Ascending aorta (tissue), 2 donors: Measurements from ENCODE around the gene CYP4A22. TPM values are rescaled to one million over a fixed set of nuclear protein-coding genes. Genes with fewer than 3 reads are reported as not detected.

Experiments
- DNase-seq, 2 donors: peaks; one replicate each; pipeline ENCODE4 v3.0.0-alpha.2; 2019; ENCODE audit warnings: low spot score in 2 of 2
- H3K27ac ChIP-seq, 2 donors: fragments of 200-600 bp; sonication (generic); one replicate each; pipeline ENCODE4 v1.5.1; 2016 to 2017; ENCODE audit warnings: mild to moderate bottlenecking in 1 of 2
- H3K27me3 ChIP-seq: fragments of 200-600 bp; sonication (generic); one replicate; pipeline ENCODE4 v1.5.1; 2017
- H3K36me3 ChIP-seq, 2 donors: fragments of 200-600 bp; sonication (generic); one replicate each; pipeline ENCODE4 v1.5.1; 2016
- H3K4me1 ChIP-seq, 2 donors: fragments of 200-600 bp; sonication (generic); one replicate each; pipeline ENCODE4 v1.5.1; 2016 to 2017; ENCODE audit warnings: mild to moderate bottlenecking in 1 of 2
- H3K4me3 ChIP-seq, 2 donors: fragments of 200-600 bp; sonication (generic); one replicate each; pipeline ENCODE4 v1.5.1; 2016 to 2017; ENCODE audit warnings: mild to moderate bottlenecking in 1 of 2
- H3K9me3 ChIP-seq, 2 donors: fragments of 200-600 bp; sonication (generic); one replicate each; pipeline ENCODE4 v1.5.1; 2016
- intact Hi-C: fragments of 100-400 bp; cut with DNase I; formaldehyde crosslinking; loops from one replicate; pipeline ENCODE4 v1.15.1; 2023
- total RNA-seq: library from RNA; depleted of rRNA; stranded (reverse); fragments of >200 nt; gene quantifications from one replicate; pipeline ENCODE4 v1.1.0, GENCODE V29; 2016
- TF ChIP-seq, protein P1 (sequence below), 3 experiments: fragments of 200-600 bp in 2 of 3; fragments of 450-650 bp in 1 of 3; sonication (generic) in 2 of 3; IDR thresholded peaks; one replicate each; pipeline ENCODE4 v1.5.1; 2016 to 2019; ENCODE audit warnings: antibody characterized with exemption in 3 of 3, mild to moderate bottlenecking in 1 of 3, moderate library complexity in 1 of 3

CYP4A22 gene
- total RNA-seq, 1 donor from 2014 or later, result not detected

DNA sequence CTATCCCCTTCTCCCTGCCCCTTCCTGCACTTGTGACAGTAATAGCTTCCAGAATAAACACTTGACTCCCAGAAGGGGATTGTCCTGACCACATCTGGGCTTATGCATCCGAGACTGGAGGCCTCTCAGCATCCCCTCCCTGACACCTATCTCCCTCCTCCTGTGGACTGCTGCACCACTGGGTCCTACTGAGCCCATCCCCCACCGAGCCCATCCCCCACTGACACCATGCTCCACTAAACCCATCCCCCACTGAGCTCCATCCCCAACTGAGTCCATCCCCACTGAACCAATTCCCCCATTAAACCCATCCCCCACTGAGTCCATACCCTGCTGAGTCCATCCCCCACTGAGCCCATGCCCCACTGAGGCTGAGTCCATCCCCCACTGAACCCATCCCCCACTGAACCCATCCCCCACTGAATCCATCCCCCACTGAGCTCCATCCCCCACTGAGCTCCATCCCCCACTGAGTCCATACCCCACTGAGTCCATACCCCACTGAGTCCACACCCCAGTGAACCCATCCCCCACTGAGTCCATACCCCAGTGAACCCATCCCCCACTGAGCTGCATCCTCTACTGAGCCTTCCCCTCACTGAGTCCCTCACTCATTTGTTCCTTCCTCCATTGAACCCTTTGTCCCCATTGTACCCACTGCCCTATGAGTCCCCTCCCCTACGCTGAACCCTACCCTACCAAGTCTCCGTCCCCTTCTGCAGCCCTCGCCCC, 47.0 kb downstream of the CYP4A22 start:
- H3K36me3 ChIP-seq, result no peaks in the 10 kb centered on the region
- peaks cover 0 to 12% of the 10 kb centered on the region in 2 donors for H3K4me1 ChIP-seq
- H3K27ac ChIP-seq, result no peak overlapping the region
- no peaks in the 10 kb centered on the region for H3K9me3 ChIP-seq
- H3K4me3 ChIP-seq, result no peak overlapping the region
- TF ChIP-seq, protein P1, sequence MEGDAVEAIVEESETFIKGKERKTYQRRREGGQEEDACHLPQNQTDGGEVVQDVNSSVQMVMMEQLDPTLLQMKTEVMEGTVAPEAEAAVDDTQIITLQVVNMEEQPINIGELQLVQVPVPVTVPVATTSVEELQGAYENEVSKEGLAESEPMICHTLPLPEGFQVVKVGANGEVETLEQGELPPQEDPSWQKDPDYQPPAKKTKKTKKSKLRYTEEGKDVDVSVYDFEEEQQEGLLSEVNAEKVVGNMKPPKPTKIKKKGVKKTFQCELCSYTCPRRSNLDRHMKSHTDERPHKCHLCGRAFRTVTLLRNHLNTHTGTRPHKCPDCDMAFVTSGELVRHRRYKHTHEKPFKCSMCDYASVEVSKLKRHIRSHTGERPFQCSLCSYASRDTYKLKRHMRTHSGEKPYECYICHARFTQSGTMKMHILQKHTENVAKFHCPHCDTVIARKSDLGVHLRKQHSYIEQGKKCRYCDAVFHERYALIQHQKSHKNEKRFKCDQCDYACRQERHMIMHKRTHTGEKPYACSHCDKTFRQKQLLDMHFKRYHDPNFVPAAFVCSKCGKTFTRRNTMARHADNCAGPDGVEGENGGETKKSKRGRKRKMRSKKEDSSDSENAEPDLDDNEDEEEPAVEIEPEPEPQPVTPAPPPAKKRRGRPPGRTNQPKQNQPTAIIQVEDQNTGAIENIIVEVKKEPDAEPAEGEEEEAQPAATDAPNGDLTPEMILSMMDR (IDR thresholded peaks at IDR 0.05), result no peak
- no peak for DNase-seq
- no peaks in the 10 kb centered on the region for H3K27me3 ChIP-seq
- intact Hi-C loops, result loop anchor here (5.0 kb wide), 1 partner anchor 538 kb away; no protein-coding TSS in a partner anchor

DNA sequence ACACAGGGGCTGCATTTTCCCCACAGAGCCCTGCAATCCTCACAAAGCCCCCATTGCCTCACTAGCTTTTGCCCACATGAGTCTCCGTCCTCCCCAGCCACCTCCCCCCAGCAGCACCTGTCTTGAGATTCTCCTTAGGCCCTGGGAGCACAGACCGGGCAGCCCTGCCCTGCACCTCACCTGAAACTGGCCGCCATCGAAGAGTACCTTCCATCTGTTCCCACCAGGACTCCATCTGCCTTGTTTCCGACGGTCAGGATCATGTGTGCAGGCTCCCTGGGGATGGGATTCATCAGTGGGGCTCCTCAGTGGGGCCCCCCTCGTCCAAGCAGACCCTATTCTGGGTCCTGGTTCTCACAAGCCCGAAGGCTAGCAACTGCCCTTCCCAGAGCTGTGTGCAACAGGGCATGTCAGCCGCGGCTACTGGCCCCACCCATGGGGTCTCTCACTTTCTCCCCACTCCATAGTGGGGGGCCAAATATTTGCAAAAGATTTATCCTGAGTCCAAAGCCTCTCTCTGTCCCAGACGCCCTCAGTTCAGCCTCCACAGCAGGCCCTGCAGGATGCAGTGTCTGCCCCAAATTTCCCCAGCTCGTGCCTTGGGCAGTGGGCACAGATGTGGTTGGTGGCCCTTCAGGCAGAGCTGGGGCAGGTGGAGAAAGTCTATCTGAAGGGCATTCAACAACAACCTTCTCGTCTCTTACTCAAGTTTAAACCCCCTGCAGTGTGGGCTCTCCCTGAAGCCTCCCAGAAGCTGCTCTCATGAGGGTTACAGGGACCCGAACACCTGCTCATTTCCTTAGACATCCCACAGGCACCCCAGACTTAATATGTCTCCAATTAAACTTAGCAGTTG, 47.8 kb downstream of the CYP4A22 start:
- TF ChIP-seq, protein P1 (IDR thresholded peaks at IDR 0.05), result no peak
- DNase-seq, result no peak
- Histone ChIP-seq H3K36me3 (no peaks in the 10 kb centered on the region), H3K27me3 (no peaks in the 10 kb centered on the region), H3K4me1 (peaks cover 0 to 10% of the 10 kb centered on the region in 2 donors), H3K27ac (no peak overlapping the region), H3K9me3 (no peaks in the 10 kb centered on the region), H3K4me3 (no peak overlapping the region)
- intact Hi-C loops, result loop anchor here (5.0 kb wide), 1 partner anchor 537 kb away; no protein-coding TSS in a partner anchor

DNA sequence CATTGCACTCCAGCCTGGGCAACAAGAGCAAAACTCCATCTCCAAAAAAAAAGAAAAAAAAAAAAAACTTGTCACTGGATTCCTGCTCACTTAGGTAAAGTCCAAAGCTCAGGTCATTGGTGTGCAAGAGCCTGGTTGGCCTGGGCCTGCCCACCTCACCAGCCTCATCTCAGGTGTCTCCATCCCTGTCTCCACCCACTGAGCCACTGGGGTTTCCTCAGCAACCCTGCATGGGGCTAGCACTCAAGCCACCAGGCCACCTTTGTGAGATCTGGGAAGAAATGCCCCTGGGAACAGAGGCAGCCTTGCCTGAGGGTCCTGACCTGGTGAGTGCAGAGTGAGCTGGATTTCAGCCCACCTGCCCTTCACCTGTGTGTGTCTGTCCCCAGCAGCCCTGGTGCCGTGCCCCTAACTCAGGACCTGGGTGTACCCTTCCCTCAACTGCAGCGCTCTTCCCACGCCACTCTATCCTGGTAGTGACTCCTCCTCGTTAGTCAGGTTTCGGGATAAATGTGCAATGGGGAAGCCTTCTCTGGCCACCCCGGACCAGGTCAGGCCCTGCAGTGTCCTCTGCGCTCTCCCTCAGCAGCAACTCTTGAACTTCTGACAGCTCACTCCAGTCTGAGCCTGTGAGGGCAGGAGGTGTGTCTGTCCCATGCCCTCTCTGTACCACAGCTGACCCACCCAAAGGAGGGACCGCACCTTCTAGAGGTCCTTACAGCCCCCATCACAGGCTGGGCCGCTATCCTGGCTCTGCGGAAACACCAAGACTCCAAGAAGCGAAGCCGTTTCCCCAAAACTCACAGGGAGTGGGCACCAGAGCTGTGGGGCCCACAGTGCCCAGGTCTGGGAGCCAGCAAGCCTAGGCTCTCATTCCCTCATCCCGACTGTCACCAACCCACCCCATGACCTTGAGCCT, 49.3 kb downstream of the CYP4A22 start:
- no peak overlapping the region for H3K27ac ChIP-seq
- intact Hi-C loops, result no loop called here
- TF ChIP-seq, protein P1 (IDR thresholded peaks at IDR 0.05), result no peak

DNA sequence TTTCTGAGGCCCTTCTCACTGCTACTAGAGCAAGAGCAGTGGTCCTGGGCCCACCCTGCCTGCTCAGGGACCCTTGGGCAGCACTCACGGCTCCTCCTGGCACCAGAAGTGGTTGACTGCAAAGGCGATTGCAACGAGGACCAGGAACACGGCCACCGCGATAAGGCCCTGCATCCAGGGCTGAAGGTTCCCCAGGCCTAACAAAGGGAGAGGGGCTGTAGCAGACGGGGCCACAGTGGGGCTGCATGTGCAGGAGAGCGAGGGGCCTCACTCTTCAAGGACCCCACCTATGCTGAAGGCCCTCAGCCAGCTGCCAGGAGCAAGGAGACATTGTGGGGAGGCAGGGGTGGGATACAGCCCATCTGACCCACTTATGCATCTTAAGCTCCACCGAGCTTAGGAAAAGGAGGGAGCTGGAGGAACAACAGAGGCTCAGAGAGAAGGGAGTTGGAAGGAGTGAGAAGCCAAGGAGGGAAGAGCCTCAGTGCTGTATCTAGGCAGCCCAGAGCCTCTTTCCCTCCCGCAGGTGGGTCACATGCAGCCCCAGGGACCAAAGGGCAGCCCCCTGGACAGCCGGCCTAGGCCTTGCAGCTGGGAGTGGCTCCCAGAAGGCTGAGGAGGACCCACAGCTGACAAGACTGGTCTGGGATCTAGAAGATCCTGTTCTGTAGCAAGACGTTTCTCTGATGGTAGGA, 50.1 kb downstream of the CYP4A22 start:
- Histone ChIP-seq H3K9me3 (no peaks in the 10 kb centered on the region), H3K4me3 (no peak overlapping the region), H3K27ac (no peak overlapping the region), H3K27me3 (no peaks in the 10 kb centered on the region), H3K4me1 (peaks cover 7 to 23% of the 10 kb centered on the region in 2 donors), H3K36me3 (no peaks in the 10 kb centered on the region)
- intact Hi-C loops, result no loop called here
- peak in 1 of 2 donors; percentile 49 for DNase-seq
- TF ChIP-seq, protein P1 (IDR thresholded peaks at IDR 0.05), result no peak

More for the DNA sequence above, 49.3 kb downstream of the CYP4A22 start:
- H3K4me1 ChIP-seq, result peaks cover 7 to 16% of the 10 kb centered on the region in 2 donors
- H3K9me3 ChIP-seq, result no peaks in the 10 kb centered on the region
- H3K27me3 ChIP-seq, result no peaks in the 10 kb centered on the region
- peak in 1 of 2 donors; percentile 55 for DNase-seq
- H3K4me3 ChIP-seq, result no peak overlapping the region
- no peaks in the 10 kb centered on the region for H3K36me3 ChIP-seq

DNA sequence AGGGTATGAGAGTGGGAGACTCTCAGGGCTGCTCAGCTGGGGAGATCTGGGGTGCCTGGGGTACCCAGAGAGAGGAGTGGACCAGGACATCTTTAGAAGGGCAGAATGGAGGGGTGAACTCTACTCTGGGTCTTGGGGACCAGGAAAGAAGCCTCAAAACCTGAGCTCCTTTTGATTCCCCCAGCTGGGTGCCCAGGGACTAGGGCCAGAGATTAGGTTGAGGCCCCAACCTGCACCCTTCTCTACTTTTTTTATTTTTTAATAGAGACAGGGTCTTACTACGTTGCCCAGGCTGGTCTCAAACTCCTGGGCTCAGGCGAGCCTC, 50.6 kb downstream of the CYP4A22 start:
- Histone ChIP-seq H3K27me3 (no peaks in the 10 kb centered on the region), H3K4me3 (no peak overlapping the region), H3K4me1 (peaks cover 7 to 28% of the 10 kb centered on the region in 2 donors), H3K36me3 (no peaks in the 10 kb centered on the region), H3K9me3 (no peaks in the 10 kb centered on the region), H3K27ac (no peak overlapping the region)
- intact Hi-C loops, result no loop called here
- TF ChIP-seq, protein P1 (IDR thresholded peaks at IDR 0.05), result no peak
- peak in 1 of 2 donors; percentile 48 for DNase-seq
